GM12892 (cell line): Measurements from ENCODE around the gene CD209.
"Not testable (repeated sequence)": the region's sequence is repeated elsewhere in the genome, so short reads cannot be mapped to it uniquely, and the experiment has no call there.

ENCODE experiments used
- DNase-seq: peaks from one replicate; pipeline ENCODE4 v3.0.0; 2011; ENCODE audit not compliant: insufficient read length
- FAIRE-seq: peaks from 2 replicates; lab custom pipeline; 2011; peaks lifted over from hg19 to GRCh38; lab: Jason Lieb, UNC
- POLR2A ChIP-seq: IDR thresholded peaks from 2 replicates; pipeline ENCODE4 v1.6.1; 2011; ENCODE audit warnings: low read depth, low read length, control low read depth
- POLR2AphosphoS5 ChIP-seq: IDR thresholded peaks from 2 replicates; pipeline ENCODE4 v1.6.1; 2011; ENCODE audit warnings: low read depth, low read length, control low read depth
- TAF1 ChIP-seq: IDR thresholded peaks from 2 replicates; pipeline ENCODE4 v1.6.1; 2011; ENCODE audit warnings: low read depth, mild to moderate bottlenecking, control low read depth, low read length, borderline replicate concordance

CD209 gene

DNA sequence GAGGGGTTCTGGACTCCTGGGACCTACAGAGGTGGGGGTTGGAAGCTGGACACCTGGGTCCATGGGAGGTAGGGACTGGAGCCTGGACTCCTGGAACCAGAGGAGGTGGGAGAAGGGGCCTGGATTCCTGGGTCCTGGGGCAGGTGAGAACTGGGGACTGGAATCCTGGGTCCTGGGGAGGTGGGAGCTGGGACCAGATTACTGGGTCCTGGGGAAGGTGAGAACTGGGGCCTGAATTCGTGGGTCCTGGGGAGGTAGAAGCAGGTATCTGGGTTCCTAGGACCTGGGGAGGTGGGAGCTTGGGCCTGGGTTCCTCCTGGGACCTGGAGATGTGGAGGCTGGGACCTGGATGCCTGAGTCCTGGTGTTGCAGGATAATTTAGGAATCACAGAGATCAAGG lies 16.4 kb upstream of the CD209 start:
- TF ChIP-seq TAF1, result no peak
- TF ChIP-seq POLR2AphosphoS5, result no peak
- no peak for TF ChIP-seq POLR2A
- no peak for FAIRE-seq
- no peak for DNase-seq

GRCh38 chr19:7762719-7763293 lies 15.5 kb upstream of the CD209 start, which contains the start of gene CLEC4M:
TSS of gene CLEC4M (plus strand) at chr19:7763243. CDS start at chr19:7763267, 24 bp downstream.
- FAIRE-seq, result no peak
- no peak for TF ChIP-seq POLR2A
- no peak for TF ChIP-seq TAF1
- TF ChIP-seq POLR2AphosphoS5, result no peak
- no peak for DNase-seq

GRCh38 chr19:7759156-7759555 lies 11.8 kb upstream of the CD209 start:
- FAIRE-seq, result no peak
- TF ChIP-seq POLR2AphosphoS5 (no peak), POLR2A (no peak), TAF1 (no peak)
- no peak for DNase-seq

GRCh38 chr19:7757358-7757757 lies 10.0 kb upstream of the CD209 start:
- TF ChIP-seq POLR2AphosphoS5 (no peak), TAF1 (no peak), POLR2A (no peak)
- FAIRE-seq, result no peak
- DNase-seq, result no peak

- FAIRE-seq, result no peak
- TF ChIP-seq POLR2A (no peak), POLR2AphosphoS5 (no peak), TAF1 (no peak)
Measured at GRCh38 chr19:7756258-7756657, 8.9 kb upstream of the CD209 start.

GRCh38 chr19:7751157-7751783 lies 3.9 kb upstream of the CD209 start:
- FAIRE-seq (peak; percentile 86), DNase-seq (no peak)
- no peak for TF ChIP-seq POLR2A
- no peak for TF ChIP-seq POLR2AphosphoS5
- TF ChIP-seq TAF1, result no peak

More at GRCh38 chr19:7756258-7756657, 8.9 kb upstream of the CD209 start:
- DNase-seq, result no peak

DNA sequence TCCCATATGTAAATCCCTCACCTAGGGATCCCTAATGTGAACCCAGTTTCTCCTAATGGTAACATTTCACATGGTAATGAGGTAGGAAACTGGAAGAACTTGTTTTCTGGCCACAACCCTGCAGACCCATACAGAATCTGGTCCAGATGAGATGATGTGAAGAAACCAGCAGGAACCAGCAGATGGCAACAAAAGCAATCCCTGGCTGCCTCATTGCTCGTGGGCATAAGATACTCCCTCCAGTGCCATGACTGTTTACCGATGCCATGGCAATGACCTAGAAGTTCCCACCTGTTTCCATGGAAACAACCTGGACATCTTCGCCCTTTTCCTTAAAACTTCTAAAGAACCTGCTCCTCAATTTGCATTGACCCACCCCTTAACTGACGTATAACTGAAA lies 1.4 kb upstream of the CD209 start:
- TF ChIP-seq POLR2AphosphoS5 (no peak), TAF1 (no peak), POLR2A (no peak)
- DNase-seq (no peak), FAIRE-seq (no peak)

DNA sequence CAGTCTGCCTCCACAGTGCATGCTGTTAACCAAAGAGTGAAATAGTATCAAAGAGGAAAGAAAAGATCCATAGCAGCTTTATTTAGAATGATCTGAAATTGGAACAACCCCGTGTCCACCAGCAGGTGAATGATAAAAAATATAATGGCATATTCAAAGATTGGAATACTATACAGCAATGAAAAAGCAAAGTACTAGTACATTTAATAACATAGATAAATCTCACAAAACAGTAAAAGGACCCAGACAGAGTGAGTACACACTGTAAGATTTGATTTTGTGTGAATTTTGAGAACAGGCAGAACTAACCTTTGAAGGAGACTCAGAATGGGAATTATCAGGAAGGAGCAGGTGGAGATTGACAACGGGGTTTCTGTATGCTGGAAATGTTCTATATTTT lies 837 bp upstream of the CD209 start:
- TF ChIP-seq TAF1 (no peak), POLR2A (no peak), POLR2AphosphoS5 (no peak)
- DNase-seq (no peak), FAIRE-seq (no peak)

GRCh38 chr19:7746306-7746705 lies 1.0 kb downstream of the CD209 start:
- not testable (repeated sequence) for FAIRE-seq, DNase-seq

DNA sequence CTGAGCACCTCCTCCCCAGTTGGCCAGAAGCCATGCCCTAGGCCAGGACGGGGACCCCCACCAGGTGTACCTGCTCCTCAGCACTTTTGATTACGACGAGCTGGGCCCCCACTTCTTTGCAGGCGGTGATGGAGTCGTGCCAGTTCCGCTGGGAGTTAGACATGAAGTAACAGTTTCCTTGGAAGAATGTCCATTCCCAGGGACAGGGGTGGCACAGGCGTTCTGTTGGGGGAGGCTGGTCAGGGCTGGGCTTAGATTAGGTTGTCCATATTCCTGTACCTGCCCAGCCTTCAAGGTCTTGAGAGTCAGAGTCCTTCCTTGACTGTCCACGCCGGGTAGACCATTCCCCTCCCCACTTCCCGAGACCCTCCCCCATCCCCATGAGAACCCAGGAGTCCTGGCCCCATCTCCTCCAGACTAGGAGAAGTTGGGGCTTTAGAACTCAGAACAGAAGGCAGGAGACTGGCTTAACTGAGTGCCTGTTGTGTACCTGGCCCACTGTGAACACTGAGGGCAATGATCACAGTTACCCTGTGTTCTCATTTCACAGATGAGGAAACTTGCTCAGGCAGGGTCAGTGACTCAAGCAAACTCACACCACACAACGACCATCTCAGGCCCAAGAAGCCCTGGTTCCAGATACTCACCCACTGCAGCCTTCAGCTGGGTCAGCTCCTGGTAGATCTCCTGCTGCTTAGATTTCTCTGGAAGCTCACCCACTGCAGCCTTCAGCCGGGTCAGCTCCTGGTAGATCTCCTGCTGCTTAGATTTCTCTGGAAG lies 2.3 kb downstream of the CD209 start:
- FAIRE-seq (peak; percentile 21), DNase-seq (no peak)
- no peak for TF ChIP-seq POLR2AphosphoS5
- no peak for TF ChIP-seq TAF1
- TF ChIP-seq POLR2A, result no peak

- no peak for TF ChIP-seq POLR2AphosphoS5
- TF ChIP-seq POLR2A, result no peak
- no peak for TF ChIP-seq TAF1
- no peak for DNase-seq
- FAIRE-seq, result peak; percentile 67
Measured at GRCh38 chr19:7744199-7744786, 3.0 kb downstream of the CD209 start.

GRCh38 chr19:7743425-7743841 lies 3.9 kb downstream of the CD209 start:
- DNase-seq, result peak; percentile 54
- FAIRE-seq, result peak; percentile 74
- TF ChIP-seq POLR2AphosphoS5 (peak; percentile 42; the same call in 1 of the 2 replicates), TAF1 (no peak), POLR2A (no peak)

DNA sequence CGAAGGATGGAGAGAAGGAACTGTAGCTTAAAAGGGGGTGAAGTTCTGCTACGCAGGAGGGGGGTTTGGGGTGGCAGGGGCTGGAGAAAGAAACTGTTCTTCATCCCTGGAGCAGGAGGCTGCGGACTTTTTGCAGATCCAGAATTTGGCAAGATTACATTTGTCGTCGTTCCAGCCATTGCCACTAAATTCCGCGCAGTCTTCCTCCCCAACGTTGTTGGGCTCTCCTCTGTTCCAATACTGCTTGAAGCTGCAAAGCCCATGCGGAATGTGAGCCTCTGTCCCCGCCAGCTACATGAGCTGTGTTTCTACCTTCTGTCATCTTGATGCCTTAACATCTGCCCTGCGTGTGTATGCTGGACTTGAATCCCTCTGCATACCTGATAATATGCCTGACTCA lies 4.3 kb downstream of the CD209 start:
- TF ChIP-seq TAF1 (no peak), POLR2AphosphoS5 (no peak), POLR2A (no peak)
- no peak for DNase-seq
- no peak for FAIRE-seq
